Dendritic cell treated with granulocyte-macrophage colony-stimulating factor and Interleukin-4, amounts not matched to agents 40 ng/mL and 50 ng/mL, for 4 days (primary cell): Measurements from ENCODE around the gene PRSS36.
A peak's percentile ranks its signal among the peaks of the same experiment; 100 is the strongest.

ENCODE experiments used
- H3K27ac Mint-ChIP-seq: one replicate; pipeline ENCODE4 v1.8.0; 2022; ENCODE audit warnings: mild to moderate bottlenecking, mixed read lengths
- H3K27me3 Mint-ChIP-seq: one replicate; pipeline ENCODE4 v1.8.0; 2022; ENCODE audit warnings: mild to moderate bottlenecking, mixed read lengths
- H3K36me3 Mint-ChIP-seq: one replicate; pipeline ENCODE4 v1.8.0; 2022; ENCODE audit warnings: low read depth, mixed read lengths
- H3K4me1 Mint-ChIP-seq: one replicate; pipeline ENCODE4 v1.8.0; 2022; ENCODE audit warnings: low read depth, mixed read lengths
- H3K4me3 Mint-ChIP-seq: one replicate; pipeline ENCODE4 v1.8.0; 2022; ENCODE audit warnings: mild to moderate bottlenecking, moderate library complexity, mixed read lengths
- H3K9me3 Mint-ChIP-seq: one replicate; pipeline ENCODE4 v1.8.0; 2022; ENCODE audit warnings: mixed read lengths
- intact Hi-C: fragments of 100-400 bp; cut with micrococcal nuclease; formaldehyde crosslinking; loops from one replicate; pipeline ENCODE4 v1.15.0; 2022

Gene PRSS36

DNA sequence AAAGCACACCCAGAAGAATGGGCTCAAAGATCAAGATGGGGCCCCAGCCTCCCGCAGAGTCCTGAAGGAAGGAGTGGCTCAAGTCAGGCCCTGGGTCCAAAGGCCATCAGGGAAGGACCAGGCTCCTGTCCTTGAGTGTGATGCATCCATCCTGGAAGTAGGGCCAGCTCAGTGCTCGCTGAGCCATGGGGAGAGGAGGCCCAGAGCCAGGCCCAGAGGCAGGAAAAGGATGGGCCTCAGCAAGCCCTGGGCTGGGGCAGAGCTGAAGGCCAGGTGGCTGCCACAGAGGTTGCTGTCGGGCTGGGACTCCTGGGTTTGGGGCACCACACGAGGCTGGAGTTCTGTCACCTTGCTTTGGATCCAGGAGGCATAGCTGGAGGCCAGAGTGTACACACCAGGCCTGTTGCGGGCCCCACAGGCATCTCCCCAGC is 18.0 kb downstream of the PRSS36 start:
- Mint-ChIP-seq H3K4me3 (no peak overlapping the region), H3K36me3 (peaks cover 51% of the 10 kb centered on the region)
- intact Hi-C loops, result no loop called here

DNA sequence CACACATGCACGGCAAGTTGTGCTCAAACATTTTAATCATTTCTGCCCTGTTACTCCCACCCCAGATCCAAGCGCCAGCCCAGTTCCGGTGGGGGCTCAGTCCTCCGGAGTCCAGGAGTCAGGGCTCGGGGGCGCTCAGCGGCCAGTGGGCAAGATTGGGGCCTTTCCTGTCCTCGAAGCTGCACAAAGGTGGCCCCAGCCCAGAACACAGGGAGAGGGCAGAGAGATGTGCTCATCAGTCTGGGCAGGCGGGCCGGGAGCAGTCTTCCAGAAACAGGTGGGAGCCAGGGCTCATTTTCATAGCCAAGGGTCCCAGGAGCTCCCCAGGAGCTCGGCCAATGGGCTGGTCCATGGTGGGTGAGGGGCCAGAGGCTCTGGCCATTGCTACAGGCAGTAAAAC is 18.4 kb downstream of the PRSS36 start:
- peaks cover 96% of the 10 kb centered on the region for H3K4me1 Mint-ChIP-seq
- no peaks in the 10 kb centered on the region for H3K27me3 Mint-ChIP-seq
- no peak overlapping the region for H3K4me3 Mint-ChIP-seq
- H3K36me3 Mint-ChIP-seq, result peaks cover 55% of the 10 kb centered on the region
- H3K9me3 Mint-ChIP-seq, result no peaks in the 10 kb centered on the region
- peak overlapping the region; percentile 94 for H3K27ac Mint-ChIP-seq
- intact Hi-C loops, result no loop called here

More for the DNA sequence above, 18.0 kb downstream of the PRSS36 start:
- Mint-ChIP-seq H3K27ac (peak overlapping the region; percentile 94), H3K9me3 (no peaks in the 10 kb centered on the region), H3K27me3 (no peaks in the 10 kb centered on the region), H3K4me1 (peaks cover 96% of the 10 kb centered on the region)

DNA sequence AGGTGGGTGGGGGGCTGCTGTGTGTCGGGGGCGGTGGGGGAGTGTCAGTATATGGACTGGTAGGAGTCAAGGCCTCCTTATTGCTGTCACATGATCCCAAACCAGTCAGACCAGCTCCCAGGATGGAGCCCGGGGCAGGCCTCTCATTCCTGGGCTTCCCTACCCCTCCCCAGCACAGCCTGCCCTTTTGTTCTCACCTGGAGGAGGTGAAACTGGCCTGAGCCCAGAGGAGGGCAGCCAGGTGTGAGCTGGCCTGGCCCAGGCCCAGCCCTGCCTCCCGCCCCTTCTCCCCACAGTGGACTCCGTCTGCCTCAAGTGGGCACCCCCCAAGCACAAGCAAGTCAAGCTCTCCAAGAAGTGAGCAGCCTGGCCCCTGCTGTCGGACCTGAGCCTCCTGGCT is 19.0 kb downstream of the PRSS36 start:
- Mint-ChIP-seq H3K27me3 (no peaks in the 10 kb centered on the region), H3K4me3 (peak overlapping the region; percentile 52), H3K4me1 (peaks cover 99% of the 10 kb centered on the region), H3K27ac (peak overlapping the region; percentile 94), H3K36me3 (peaks cover 60% of the 10 kb centered on the region), H3K9me3 (no peaks in the 10 kb centered on the region)
- intact Hi-C loops, result no loop called here

DNA sequence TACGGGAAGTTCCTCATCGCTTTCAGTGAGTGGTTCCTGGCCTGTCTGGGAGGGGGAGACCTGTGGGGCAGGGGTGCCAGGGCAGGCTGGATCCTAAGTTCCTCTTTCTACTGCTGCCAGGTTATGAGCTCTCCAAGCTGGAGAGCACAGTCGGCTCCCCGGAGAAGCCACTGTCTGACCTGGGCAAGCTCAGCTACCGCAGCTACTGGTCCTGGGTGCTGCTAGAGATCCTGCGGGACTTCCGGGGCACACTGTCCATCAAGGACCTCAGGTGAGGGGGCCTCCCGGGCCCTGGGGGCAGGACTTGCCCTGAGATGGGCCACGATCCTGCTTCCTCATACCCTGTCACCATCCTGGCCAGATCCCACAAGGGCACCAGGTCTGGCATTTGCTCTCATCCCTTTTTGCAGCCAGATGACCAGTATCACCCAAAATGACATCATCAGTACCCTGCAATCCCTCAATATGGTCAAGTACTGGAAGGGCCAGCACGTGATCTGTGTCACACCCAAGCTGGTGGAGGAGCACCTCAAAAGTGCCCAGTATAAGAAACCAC is 19.5 kb downstream of the PRSS36 start:
- Mint-ChIP-seq H3K4me3 (peak overlapping the region; percentile 71), H3K9me3 (no peaks in the 10 kb centered on the region), H3K36me3 (peaks cover 65% of the 10 kb centered on the region), H3K27ac (peak overlapping the region; percentile 94), H3K27me3 (no peaks in the 10 kb centered on the region), H3K4me1 (peaks cover 100% of the 10 kb centered on the region)
- intact Hi-C loops, result no loop called here

DNA sequence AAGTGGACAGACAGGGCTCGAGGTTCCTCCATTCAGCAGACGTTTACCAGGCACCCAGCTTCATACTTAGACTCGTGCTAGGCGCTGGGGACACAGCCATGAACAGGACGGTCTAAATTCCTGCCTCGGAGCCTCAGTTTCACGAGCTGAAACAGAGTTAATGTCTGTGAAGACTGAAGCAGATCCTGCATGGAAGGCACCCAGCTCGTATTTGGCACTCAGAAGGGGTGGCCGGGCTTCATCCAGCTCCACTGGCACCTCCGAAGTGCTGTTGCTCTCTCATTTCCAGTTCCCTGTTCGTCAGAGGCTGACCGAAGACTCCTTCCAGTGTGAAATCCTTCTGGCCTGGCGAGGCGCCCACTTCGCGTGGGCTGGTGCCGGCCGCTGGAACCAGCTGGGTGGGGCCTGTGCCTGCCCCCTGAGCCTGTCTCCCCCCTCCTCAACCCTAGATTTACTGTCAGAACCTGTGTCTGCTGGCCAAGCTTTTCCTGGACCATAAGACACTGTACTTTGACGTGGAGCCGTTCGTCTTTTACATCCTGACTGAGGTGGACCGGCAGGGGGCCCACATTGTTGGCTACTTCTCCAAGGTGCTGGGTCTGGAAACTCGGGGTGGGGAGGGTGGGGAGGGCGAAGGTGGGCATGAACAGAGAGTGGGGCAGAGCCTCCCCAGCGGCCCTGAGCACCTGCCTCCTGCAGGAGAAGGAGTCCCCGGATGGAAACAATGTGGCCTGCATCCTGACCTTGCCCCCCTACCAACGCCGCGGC is 20.1 kb downstream of the PRSS36 start:
- H3K27ac Mint-ChIP-seq, result peak overlapping the region; percentile 94
- no peaks in the 10 kb centered on the region for H3K9me3 Mint-ChIP-seq
- H3K4me1 Mint-ChIP-seq, result peaks cover 98% of the 10 kb centered on the region
- intact Hi-C loops, result loop anchor here (1.0 to 5.0 kb wide), 2 partner anchors 11 to 228 kb away; partner anchors contain the start of gene ITGAX
- H3K4me3 Mint-ChIP-seq, result peak overlapping the region; percentile 71
- peaks cover 72% of the 10 kb centered on the region for H3K36me3 Mint-ChIP-seq
- H3K27me3 Mint-ChIP-seq, result no peaks in the 10 kb centered on the region

DNA sequence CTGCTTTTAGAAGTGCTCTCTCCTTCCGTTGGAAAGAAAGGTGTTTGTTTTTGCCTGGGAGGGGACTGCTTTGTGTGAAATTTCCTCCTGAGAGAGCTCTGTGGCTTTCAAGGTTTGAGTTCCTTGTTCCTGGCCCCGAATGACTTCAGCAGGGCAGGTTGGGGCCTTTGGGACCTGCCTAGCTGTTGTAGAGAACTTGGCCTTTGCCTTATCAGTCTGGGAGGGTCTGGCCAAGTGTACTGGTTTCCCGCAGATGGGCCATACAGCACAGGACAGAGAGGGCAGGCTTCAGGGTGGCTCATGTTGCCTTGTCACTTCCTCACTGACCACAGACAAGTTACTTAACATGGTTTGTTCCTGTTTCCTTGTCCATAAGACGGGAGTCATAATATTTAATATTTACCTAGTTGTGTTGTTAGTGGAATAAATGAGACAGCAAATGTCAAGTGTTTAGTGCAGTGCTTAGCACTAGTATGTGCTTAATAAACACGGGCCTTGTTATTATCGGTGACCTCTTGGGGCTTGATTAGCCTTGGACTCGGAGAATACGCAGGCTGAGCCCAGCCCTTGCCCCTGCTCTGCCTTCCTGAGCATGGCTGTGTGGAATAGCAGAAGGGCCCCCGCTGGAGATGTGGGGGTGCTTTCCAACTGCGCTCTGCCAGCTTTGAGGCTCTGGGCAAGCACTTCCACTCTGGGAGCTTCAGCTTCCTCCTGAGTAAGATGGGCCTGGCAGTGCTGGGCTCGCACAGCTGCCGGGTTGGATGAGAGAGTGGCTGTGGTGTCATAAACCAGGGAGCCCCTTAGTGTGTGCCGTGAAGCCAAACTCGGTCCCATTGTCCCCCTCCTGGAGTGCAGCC is 20.9 kb downstream of the PRSS36 start:
- intact Hi-C loops, result loop anchor here (1.0 to 5.0 kb wide), 2 partner anchors 11 to 228 kb away; partner anchors contain the start of gene ITGAX
- Mint-ChIP-seq H3K4me1 (peaks cover 89% of the 10 kb centered on the region), H3K36me3 (peaks cover 80% of the 10 kb centered on the region), H3K27ac (peak overlapping the region; percentile 94), H3K9me3 (no peaks in the 10 kb centered on the region), H3K27me3 (no peaks in the 10 kb centered on the region), H3K4me3 (peak overlapping the region; percentile 71)

DNA sequence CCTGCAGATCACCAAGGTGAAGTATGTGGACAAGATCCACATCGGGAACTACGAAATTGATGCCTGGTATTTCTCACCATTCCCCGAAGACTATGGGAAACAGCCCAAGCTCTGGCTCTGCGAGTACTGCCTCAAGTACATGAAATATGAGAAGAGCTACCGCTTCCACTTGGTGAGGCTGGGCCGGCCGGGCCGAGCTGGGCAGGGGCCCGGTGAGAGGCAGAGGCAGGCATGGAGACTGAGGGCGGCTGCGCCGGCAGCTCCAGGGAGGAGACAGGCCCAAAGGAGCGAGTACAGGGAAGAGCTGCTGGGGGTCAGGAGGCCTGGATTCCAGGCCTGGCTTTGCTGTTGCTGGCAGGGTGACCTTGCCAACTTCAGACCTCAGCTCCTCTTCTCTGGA is 22.7 kb downstream of the PRSS36 start:
- Mint-ChIP-seq H3K36me3 (peaks cover 78% of the 10 kb centered on the region), H3K27ac (peak overlapping the region; percentile 94), H3K4me3 (peak overlapping the region; percentile 34), H3K9me3 (no peaks in the 10 kb centered on the region), H3K27me3 (no peaks in the 10 kb centered on the region), H3K4me1 (peaks cover 78% of the 10 kb centered on the region)
- intact Hi-C loops, result loop anchor here (5.0 kb wide), 1 partner anchor 230 kb away; the partner anchor contains the start of gene ITGAX

DNA sequence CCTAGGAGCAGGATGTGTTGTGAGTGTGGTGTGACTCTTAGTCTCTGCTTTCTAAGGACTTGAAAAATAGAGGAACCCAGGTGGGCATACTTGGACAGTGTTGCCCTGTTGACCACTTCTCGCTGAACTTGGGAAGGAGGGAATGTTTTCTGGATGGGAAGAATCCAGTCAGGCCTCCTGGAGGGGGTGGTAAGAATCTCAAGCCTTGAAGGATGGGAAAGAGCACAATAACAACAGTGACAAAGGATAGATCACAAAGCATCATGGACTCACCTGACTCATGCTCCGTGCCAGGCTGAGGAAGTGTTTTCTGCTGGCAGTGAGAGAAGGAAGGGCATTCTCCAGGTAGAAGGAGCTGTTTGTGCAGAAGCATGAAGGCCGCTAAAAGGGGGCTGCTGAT is 24.0 kb downstream of the PRSS36 start:
- no peaks in the 10 kb centered on the region for H3K9me3 Mint-ChIP-seq
- peaks cover 78% of the 10 kb centered on the region for H3K36me3 Mint-ChIP-seq
- H3K4me3 Mint-ChIP-seq, result no peak overlapping the region
- no peaks in the 10 kb centered on the region for H3K27me3 Mint-ChIP-seq
- H3K27ac Mint-ChIP-seq, result peak overlapping the region; percentile 94
- intact Hi-C loops, result loop anchor here (5.0 kb wide), 1 partner anchor 231 kb away; the partner anchor contains the start of gene ITGAX
- peaks cover 64% of the 10 kb centered on the region for H3K4me1 Mint-ChIP-seq

DNA sequence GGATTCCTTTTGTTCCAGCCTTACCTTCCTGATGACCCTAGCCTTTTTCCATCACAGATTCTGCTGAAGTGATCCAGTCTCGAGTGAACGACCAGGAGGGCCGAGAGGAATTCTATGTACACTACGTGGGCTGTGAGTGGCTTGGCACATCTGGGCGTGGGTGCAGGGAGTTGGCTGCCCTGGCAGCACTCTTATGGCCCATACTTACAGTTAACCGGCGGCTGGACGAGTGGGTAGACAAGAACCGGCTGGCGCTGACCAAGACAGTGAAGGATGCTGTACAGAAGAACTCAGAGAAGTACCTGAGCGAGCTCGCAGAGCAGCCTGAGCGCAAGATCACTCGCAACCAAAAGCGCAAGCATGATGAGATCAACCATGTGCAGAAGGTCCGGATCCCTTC is 29.7 kb downstream of the PRSS36 start:
- H3K9me3 Mint-ChIP-seq, result no peaks in the 10 kb centered on the region
- H3K4me1 Mint-ChIP-seq, result peaks cover 42% of the 10 kb centered on the region
- H3K36me3 Mint-ChIP-seq, result peaks cover 96% of the 10 kb centered on the region
- no peak overlapping the region for H3K4me3 Mint-ChIP-seq
- H3K27ac Mint-ChIP-seq, result no peak overlapping the region
- no peaks in the 10 kb centered on the region for H3K27me3 Mint-ChIP-seq
- intact Hi-C loops, result no loop called here

DNA sequence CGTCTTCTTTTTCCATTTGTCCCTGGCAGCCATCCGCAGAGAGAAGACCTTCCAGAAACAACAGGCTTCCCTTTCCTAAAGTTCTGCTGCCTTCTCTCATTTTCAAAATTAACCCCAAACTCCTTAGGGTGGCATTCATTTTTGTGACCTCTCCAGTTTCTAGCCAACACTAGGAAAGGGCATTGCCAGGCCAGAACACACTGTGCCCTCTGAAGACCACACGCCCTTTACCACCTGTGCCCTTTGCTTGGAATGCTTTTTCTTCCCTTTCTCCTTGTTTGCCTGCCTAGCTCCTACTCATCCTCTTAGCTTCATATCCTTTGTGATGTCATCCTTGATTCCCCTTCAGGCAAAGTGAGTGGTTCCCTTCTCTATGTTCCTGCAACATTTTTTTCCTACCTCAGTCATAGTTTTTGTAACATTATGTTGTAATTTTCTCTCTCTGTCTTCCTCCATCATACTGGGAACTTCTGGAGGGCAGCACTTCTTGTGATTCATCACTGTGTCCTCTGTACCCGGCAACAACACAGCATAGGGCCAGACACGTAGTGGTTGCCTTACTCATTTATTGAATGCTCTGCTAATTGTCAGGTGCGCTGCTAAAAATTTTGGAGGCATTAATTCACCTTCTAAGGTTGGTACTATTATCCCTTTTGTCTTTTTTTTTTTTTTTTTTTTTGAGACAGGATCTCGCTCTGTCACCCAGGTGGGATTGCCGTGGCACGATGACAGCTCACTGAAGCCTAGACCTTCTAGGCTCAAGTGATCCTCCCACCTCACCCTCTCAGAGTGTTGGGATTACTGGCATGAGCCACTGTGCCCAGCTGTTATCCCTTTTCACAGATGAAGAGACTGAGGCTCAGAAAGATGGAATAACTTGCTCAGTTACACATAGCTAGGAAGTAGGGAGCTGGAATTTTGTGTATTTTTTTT is 31.4 kb downstream of the PRSS36 start:
- intact Hi-C loops, result loop anchor here (1.0 kb wide), 2 partner anchors 11 to 24 kb away; no protein-coding TSS in a partner anchor
- no peaks in the 10 kb centered on the region for H3K27me3 Mint-ChIP-seq
- no peaks in the 10 kb centered on the region for H3K9me3 Mint-ChIP-seq
- peak overlapping the region; percentile 91 for H3K4me3 Mint-ChIP-seq
- H3K27ac Mint-ChIP-seq, result peak overlapping the region; percentile 98
- H3K4me1 Mint-ChIP-seq, result peaks cover 51% of the 10 kb centered on the region
- peaks cover 86% of the 10 kb centered on the region for H3K36me3 Mint-ChIP-seq

DNA sequence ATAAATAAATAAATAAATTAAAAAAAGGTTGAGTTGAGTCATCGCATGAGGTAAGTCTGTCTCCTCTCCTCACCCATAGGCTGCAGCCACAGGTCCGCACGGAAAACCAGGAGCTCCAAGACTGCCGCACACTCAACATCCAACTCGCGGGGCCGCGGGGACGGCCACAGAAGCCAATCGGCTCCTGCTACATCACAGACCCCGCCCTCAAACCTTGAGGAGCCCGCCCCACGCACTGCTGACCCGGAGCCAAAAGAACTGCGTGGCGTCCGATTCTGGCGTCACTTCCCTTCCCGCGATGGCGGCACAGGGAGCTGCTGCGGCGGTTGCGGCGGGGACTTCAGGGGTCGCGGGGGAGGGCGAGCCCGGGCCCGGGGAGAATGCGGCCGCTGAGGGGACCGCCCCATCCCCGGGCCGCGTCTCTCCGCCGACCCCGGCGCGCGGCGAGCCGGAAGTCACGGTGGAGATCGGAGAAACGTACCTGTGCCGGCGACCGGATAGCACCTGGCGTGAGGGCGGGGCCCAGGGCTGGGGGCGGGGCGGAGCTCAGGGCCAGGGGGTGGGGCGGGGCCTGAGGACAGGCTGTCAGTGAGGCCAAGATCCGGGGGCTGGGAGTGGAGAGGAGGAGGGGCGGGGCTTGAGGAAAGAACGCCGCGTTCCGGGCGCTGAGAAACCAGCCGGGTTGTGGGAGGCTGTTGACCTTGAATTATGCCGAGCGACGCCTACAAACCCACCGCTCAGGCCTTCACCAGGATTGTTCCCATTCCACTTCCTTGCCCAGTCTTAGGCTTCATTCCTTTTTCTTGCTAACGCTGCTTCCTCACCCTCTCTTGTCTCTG is 32.3 kb downstream of the PRSS36 start, which contains the start of gene KAT8:
Gene KAT8, plus strand, starts transcription at position 281 of the 839 bp plus-strand sequence. Its CDS starts 18 bp downstream, at position 299.
- Mint-ChIP-seq H3K4me1 (peaks cover 58% of the 10 kb centered on the region), H3K27me3 (no peaks in the 10 kb centered on the region), H3K9me3 (no peaks in the 10 kb centered on the region), H3K36me3 (peaks cover 85% of the 10 kb centered on the region), H3K4me3 (peak within 1 kb of the TSS; percentile 91), H3K27ac (peak within 1 kb of the TSS; percentile 98)
- intact Hi-C loops, result loop anchor here (1.0 kb wide), 2 partner anchors 12 to 25 kb away; no protein-coding TSS in a partner anchor

DNA sequence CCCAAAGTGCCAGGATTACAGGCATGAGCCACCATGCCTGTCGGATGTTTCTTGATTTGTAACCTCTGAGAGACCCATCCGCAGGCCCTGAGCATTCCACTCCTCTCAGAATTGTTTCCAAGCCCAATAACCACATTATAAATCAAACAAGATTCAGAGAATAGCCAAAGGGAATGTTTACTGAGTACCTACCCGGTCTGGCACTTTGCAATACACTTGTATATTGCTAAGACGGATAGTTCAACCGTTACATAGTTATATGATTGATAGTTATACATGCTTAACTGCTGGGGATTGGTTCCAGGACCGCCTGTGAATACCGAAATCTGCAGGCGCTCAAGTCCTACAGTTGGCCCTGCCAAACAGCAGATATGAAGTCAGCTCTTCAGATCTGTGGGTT is 35.4 kb downstream of the PRSS36 start:
- H3K36me3 Mint-ChIP-seq, result peaks cover 85% of the 10 kb centered on the region
- intact Hi-C loops, result no loop called here
- peaks cover 80% of the 10 kb centered on the region for H3K4me1 Mint-ChIP-seq
- no peaks in the 10 kb centered on the region for H3K27me3 Mint-ChIP-seq
- H3K4me3 Mint-ChIP-seq, result peak overlapping the region; percentile 65
- no peaks in the 10 kb centered on the region for H3K9me3 Mint-ChIP-seq
- peak overlapping the region; percentile 98 for H3K27ac Mint-ChIP-seq
